GM21723 (cell line): Measurements from ENCODE around the gene PFKFB2.
A peak's percentile ranks its signal among the peaks of the same experiment; 100 is the strongest.

Experiments
- ATAC-seq: cut with Tn5 transposase; IDR thresholded peaks from one replicate; pipeline ENCODE4 v1.9.1; 2021; ENCODE audit warnings: mild to moderate bottlenecking, moderate library complexity; ENCODE audit not compliant: unreplicated experiment

Gene PFKFB2

DNA sequence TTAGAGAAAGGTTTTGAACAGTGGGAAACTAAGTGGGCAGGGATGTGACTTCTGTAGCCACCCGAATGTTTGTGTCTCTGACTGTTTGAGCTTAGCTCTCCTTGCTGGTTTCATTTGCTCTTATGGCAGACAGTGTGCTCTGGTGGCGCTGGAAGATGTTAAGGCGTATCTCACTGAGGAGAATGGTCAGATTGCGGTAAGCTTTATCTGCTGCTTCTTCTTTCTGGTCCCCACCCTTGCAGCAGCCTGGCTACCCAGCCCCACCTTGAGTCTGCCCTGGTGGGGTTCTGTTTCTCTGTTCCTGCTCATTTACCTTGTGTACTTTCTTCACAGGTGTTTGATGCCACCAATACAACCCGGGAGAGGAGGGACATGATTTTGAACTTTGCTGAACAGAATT is 9.9 kb downstream of the PFKFB2 start:
- no peak for ATAC-seq

- ATAC-seq, result no peak
These were observed 11.5 kb downstream of the PFKFB2 start for GRCh38 chr1:207064561-207064960.

DNA sequence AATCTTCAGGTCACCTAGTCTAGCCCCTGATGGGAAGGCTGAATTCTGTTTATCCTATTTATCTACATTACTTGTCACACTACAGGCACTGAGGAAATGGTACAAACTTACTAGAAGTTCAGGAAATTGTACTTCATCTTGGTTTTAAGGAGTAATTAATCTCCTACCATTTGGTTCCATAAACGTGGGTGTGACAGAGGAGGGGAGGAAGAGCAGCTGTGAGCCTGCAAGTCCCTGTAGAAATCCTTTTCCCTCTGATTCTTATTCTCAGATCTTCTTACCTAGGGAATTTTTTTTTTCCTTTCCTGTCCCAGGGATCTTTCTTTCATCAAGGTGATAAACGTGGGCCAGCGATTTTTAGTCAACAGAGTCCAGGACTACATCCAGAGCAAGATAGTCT is 14.1 kb downstream of the PFKFB2 start:
- ATAC-seq, result no peak

GRCh38 chr1:207067665-207068064 is 14.6 kb downstream of the PFKFB2 start:
- no peak for ATAC-seq

- no peak for ATAC-seq
These were observed 16.0 kb downstream of the PFKFB2 start for GRCh38 chr1:207069061-207069460.

DNA sequence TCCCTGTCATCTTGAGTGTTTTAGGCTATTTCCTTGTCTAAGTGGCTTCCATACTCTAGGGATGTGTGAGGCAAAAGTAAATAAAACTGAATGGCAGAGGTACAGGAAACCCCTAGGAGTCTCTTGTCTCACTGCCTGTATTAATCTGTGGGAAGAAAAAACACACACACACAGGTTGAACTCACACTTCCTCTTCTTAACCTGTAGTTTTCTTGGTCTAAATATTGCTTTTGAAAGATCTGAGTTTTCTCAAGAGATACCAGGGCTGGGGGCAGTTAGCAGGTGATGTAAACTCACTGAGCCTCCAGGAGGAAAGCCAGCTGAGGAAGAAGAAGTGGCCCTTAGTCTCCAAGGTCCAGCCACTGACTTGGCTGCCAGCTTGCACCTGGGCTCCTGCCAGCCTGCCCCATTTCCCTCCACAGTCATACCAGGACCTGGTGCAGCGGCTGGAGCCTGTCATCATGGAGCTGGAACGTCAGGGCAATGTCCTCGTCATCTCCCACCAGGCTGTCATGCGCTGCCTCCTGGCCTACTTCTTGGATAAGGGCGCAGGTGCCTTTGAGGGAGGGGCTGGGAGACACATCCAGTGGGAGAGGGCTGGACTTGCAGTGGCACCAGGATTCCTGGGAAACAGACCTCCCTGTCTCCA is 16.9 kb downstream of the PFKFB2 start:
- peak; percentile 72 for ATAC-seq

DNA sequence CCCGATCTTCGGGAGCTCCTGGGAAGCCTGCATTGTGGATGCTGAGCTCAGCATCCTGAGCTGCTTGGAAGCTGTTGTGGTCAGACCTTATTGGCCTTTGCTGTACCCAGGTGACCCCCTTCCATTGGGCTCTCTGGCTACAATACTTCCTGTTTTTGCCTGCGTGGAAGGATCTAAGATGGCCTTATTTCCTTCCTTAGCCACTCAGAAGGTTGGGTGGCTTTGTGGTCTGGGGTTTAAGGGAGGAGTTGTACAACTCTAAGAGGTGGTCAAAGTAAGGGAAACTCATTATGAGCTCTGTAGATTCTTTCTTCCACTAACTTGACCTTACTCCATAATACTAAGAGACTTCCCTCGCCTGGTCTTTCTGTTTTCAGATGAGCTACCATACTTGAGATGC is 17.7 kb downstream of the PFKFB2 start:
- no peak for ATAC-seq

DNA sequence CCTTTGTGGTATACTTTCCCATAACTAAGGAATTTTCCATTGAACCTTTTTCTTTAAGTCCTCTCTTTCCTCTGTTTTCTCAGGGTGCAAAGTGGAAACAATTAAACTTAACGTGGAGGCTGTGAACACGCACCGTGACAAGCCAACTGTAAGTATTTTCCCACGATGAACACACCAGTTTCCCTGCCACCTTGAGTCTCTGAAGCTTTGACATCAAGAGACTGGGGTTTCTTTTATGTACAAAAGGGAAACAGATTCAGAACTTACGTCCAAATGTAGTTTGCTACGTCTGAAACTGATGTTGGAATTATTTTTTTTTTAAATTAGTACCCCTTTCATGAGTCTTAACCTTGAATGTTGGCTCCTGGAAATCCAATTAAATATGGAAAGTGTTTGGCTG is 18.4 kb downstream of the PFKFB2 start:
- no peak for ATAC-seq

DNA sequence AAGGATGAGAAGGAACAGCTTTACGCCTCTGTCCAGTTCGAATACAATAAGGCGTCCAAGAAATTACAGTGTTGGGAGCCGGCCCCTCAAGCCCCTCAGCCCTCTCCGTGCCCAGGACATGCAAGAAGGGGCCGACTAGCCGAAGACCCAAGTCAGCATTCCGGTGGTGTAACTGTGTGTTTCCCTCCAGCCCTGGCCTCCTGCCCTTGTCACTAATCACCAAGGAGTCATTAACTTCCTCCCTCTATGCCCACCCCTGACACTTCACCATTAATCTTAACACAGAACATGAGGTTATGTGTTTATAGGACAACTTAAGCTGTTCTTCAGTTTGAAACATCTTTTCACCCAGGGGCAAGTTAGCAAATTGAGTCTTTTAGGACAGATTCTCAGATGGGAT is 19.2 kb downstream of the PFKFB2 start:
- ATAC-seq, result no peak

DNA sequence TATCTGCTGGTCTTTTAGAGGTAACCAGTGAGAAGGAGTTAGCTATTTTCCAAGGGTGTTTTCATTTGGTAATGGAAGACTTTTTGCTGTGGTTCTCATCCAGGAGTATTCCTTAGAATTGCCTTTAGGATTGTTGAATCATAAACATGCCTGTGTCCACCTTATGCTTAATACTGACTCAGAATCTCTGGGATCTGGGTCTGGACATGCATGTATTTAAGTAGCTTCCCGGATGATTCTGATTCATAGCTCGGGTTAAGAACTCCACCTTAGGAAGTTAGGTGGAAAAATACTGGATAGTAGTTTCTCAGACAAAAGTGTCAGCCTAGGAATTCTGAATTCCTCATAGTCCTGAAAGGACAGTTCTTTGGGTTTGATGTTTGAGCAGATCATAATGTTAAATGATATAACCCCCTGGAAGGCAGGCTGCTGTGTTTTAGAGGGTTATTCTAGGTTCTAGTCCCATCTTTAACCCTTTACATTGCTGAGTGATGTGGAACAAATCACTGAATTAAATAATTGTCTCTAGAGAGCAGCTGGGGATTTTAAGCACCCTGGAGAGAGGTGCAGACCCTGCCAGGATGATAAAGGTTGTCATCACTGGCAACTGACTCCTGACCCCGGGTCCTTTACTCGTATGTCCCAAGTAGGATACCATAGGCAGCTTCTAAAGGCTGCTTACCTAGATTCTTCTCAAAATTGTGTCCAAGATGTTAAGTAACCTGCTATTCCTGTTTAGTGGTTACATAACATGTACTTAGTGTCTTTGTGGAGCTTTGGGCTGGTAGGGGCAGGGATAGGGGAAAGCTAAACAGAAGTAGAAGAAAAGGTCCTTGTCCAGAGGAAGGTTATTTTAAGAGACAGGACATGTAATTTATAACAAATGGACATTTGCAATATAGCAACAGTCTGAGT is 21.1 kb downstream of the PFKFB2 start:
- ATAC-seq, result no peak

DNA sequence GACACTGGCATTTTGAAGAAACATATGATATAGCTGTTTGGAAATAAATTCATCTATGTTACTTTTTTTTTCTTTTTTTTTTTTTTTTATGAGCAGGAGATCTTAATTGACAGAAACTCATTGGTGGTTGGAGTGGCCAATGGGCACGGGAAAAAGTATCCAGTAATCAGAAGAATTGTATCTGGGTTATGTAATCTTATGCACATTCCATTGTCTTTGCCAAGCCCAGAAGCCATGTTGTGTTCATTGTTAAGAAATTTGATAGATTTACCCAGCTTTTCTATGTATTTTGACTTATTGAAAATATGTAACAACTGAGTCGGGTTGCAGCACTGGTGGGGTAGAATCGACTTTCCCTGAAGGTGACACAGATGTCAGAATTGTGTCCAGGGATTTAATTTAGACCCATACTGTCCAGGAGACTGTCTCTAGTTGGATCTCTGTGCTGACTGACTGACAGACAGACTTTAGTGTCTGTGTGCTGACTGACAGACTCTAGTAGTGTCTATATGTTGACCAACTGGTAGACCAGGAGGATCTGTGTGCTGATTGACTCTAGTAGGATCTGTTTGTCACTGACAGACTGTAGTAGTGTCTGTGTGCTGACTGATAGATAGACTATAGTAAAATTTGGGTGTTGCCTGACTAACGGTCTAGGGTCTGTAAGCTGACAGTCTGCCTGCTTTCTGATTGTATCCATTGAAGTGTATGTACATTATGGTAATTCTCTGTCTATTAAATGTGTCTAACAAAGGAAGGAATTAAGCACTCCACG is 23.3 kb downstream of the PFKFB2 start:
- ATAC-seq, result no peak

DNA sequence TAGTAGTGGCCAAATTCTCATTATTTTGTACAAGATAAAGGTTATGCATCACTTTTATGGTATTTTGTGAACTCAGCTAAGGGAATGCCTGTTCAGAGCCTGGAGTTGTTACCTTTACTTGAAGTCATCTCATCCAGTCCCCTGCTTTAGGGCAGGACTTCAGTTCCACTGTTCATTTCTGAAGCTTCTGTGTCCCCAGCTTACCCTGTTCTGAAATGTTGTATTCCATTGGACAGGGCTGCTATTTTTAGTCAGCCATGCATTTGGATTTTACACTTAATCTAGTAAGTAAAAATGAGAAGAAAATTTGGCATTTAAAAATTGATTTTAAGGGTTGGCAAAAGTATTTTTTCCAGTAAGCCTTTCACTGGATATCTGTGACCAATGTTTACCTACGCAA is 23.9 kb downstream of the PFKFB2 start:
- ATAC-seq, result no peak

DNA sequence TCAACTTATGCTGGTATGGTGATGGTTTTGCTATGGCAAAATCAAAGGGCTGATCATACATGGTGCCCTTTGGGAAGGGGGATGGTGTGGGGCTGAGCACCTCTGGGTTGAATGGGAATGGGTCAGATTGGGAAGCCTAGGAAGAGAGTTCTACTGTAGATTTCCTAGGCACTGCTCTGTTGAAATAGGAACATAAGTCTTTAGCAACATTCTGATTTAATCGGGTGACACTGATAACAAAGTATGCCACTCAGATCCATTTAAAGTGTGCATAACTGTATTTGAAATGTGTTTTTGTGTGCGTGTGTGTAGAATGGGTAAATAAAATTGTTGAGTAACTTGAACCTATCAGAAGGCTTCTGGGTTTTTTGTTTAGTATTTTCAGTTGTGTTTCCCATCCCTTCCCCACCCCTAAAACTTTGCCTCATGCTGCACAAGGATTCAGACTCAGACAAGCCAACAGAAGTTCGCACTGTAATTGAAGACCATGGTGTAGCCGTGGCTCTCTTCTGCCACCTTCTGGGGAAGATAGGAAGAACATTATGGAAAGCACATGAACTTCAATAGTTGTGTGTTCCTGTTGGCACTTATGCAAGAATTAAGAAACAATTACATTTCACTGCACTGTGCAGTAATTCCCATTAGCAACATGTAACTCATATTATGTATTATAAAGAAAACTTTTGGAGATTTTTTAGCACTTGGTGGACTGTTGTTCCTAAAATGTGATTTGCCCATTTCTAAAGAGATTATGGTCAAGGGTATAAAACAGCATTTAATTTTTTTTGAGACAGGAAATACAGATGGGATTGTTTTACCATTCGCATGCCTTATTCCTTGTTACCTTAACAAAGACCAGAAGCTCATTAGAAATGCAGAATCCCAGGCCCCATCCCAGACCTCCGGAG is 24.6 kb downstream of the PFKFB2 start:
- peak; percentile 62 for ATAC-seq

GRCh38 chr1:207078578-207079132 is 25.6 kb downstream of the PFKFB2 start:
- ATAC-seq, result no peak

DNA sequence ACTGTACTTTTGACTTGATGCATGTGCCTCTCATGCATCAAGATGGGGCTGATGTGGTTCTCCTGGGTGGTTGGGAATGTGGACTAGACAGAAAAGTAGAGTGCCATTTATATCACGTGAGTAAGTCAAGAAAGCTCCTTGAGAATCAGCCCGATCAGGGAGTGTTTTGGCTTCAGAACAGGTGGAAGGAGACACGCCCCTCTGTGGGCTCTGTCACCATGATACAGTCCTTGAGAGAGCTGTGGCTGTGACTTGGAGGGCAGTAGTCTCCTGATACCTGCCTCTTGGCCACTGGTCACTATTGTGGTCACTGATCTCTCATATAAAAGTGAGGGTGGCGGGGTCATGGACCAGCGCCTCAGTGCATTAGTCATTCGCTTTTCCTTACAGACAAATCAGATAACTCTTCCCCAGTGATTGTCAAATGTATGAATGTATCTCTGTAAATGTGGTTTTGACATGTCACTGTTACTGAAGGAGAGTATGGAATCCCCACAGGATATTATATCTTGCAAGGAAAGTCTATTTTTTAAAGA is 26.7 kb downstream of the PFKFB2 start:
- no peak for ATAC-seq

DNA sequence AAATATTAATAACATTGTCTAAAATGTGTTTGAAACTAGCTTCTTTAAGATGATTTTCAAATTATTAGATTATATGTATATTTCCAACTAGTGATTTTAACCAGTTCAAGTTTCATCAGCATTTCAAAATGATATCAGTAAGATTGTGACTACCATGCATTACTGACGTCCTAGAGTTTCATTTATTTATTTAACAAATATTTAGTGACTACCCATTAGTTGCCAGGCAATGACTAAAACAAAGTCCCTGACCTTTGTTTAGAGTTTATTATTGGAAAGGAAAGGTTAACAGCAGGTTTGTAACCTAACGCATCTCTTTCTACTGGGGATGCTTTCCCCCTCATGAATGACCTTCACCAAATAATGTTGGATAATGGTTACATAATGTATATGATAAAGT is 28.0 kb downstream of the PFKFB2 start:
- no peak for ATAC-seq

- ATAC-seq, result no peak
These were observed 28.7 kb downstream of the PFKFB2 start for GRCh38 chr1:207081806-207082205.

DNA sequence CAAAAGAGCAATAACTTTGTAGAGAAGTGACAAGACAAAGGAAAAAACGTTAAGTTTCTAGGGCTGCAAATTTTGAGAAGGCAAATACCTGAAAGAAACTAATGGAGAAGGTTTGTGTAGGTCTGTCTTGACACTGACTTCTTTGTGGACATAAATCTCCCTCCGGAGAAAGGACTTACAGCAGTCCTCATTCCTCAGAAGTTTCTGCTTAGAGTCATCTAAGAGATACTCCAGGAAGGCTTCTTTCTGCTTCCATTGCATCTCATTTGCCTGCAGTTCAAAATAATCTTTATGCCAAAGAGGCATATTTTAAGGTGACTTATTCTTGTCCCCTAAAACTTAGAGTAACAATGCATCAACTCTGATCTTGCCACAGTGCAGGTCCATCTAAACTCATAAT is 31.2 kb downstream of the PFKFB2 start:
- ATAC-seq, result no peak

DNA sequence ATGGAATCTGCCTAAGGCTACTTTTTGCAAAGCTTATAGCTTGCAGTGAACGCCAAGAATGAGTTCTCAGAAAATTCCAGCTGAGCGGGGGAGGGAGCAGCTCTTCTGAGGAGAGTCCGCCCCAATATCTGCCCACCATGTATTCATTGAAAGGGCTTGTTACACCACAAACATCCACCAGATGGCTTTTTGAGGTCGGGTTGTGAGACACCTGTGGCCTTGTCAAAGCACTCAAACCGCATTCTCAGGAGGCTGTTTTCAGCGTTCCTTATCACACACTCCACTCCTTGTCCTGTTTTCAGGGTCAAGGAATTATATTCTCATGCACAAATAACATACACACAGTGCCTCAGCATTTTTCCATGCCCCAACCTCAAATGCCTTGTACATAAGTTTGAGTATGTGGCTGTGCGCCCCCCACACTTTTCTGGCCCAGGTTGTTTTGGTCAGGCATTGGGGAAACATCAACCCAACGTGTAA is 31.7 kb downstream of the PFKFB2 start:
- ATAC-seq, result peak; percentile 67

DNA sequence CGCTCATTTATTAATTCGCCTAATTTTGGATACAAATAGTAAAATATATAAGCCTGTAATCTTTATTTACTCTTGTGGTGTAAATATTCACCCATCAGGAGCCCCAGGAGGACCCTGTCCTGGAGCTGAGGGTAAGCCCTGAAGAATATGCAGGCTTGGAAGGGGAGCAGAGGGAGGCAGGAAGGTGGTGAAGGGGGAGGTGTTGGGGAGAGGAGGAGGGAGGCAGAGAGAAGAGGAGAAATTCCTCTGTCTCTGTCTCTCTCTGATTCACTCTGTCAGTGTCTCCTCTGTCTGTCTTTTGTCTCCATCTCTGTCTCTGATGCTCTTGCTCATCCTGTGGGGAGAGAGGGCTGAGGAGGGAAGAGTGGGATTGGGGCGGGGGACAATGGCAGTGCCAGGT is 32.8 kb downstream of the PFKFB2 start:
- ATAC-seq, result no peak
